Measurements from ENCODE around the gene KDM2A.

KDM2A gene

DNA sequence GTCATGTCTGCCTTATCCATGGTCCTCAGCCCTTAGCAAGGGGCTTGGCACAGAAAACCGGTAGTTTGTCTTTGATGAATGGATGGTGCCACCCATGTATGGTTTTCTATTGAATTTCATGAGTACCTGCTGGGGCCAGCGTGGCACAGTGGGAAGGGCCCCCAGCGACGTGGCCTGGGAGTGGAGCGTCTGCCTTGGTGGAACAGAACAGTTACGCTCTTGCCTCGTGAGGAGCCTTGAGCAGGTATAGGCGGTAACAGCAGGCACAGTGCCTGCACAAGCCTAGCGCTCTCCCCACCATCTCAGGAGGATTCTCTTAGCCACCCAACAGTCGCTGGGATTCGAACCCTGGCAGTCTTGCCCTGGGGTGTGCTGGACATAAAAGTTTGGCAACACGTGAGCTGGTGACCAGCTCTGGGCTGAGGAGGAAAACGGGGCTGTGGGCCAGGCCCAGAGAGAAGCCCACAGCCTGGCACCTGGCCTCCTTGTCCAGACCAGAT lies 181.2 kb downstream of the KDM2A start:
- no peak for DNase-seq (ENCODE audit: low read depth in 2 of 2, low spot score in 1 of 2)

DNA sequence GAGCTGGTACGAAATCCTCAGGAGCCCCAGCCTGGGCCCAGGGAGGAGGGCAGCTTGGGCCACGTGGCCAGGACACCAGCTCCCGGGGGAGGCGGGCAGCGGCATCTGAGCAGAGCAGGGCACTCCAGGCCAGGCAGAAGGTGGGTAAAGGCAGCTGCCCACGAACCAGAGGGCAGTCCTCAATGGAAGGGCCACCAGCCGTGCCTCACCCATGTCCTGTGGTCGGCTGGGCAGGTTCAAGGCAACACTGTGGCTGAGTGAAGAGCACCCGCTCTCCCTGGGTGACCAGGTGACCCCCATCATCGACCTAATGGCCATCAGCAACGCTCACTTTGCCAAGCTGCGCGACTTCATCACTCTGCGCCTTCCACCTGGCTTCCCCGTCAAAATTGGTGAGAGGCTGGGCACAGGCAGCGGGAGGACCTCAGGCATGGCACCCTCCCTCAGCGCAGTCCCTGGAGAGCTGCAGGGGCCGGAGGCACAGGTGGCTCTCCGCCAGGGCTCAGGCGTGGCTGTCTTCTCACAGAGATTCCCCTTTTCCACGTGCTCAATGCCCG lies 181.8 kb downstream of the KDM2A start:
- DNase-seq (ENCODE audit: low read depth in 2 of 2, low spot score in 1 of 2): no peak

DNA sequence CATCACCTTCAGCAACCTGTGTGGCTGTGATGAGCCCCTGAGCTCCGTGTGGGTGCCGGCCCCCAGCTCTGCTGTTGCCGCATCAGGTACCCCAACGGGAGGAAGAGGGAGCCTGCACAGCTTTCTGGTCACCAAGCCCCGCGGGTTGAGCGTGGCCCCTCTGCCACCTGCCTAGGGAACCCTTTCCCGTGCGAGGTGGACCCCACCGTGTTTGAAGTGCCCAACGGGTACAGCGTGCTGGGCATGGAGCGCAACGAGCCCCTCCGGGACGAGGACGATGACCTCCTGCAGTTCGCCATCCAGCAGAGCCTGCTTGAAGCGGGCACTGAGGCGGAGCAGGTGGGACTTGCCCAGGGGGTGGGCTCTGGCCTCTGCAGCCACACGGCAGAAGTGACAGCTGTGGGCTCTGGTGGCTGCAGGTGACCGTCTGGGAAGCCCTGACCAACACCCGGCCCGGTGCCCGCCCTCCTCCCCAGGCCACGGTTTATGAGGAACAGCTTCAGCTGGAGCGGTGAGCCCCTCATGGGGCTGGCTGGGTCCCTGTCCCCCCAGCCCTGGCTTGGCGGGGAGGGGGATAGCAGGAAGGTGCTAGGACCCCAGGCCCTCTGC lies 182.4 kb downstream of the KDM2A start:
- no peak for DNase-seq (ENCODE audit: low read depth in 2 of 2, low spot score in 1 of 2)

DNA sequence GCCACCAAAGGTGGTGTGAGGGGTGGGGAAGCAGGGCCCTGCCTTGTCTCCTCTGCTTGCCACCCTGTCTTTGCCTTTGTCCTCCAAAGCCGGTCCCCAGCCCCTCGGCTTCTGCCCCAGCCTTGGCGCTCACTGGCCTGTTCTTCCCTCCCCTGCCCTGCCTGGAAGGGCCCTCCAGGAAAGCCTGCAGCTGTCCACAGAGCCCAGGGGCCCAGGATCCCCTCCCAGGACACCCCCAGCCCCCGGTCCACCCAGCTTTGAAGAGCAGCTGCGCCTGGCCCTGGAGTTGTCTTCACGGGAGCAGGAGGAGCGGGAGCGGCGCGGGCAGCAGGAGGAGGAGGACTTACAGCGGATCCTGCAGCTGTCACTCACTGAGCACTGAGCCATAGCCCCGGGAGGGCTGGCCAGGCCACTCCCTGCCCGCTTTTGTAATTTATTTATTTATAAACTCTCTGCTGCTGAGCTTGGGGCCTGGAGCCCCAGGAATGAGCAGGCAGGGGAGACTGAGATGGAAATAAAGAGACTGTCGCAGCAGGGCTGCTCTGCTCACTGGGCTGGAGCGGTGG lies 183.0 kb downstream of the KDM2A start:
- DNase-seq (ENCODE audit: low read depth in 2 of 2, low spot score in 1 of 2): no peak

DNA sequence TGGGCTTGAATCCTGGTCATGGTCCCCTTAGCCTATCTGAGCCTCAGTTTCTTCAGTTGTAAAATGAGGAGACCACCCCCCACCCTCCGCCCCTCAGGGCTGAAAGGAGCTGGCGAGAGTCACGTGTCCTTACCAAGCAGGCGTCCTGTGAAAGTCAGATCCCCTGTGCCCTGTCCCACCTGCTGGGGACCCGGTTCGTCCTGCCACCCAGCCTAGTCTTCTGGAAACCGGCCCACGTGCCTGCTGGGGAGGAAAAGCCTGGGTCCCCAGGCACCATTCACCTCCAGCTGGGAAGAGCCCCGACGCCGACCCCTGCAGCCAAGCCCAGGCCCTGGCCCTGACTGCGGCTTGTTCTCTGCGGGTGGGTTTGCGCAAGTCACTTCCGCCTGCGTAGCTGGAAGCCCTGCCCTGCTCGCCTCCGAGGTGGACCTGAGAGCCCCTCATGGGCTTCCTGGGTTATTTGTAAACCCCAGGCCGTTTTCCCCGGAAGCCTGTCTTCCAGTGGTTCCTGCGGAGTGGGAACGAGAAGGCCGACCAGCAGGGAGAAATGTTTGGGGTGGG lies 183.6 kb downstream of the KDM2A start:
- DNase-seq (ENCODE audit: low read depth in 2 of 2, low spot score in 1 of 2): no peak

DNA sequence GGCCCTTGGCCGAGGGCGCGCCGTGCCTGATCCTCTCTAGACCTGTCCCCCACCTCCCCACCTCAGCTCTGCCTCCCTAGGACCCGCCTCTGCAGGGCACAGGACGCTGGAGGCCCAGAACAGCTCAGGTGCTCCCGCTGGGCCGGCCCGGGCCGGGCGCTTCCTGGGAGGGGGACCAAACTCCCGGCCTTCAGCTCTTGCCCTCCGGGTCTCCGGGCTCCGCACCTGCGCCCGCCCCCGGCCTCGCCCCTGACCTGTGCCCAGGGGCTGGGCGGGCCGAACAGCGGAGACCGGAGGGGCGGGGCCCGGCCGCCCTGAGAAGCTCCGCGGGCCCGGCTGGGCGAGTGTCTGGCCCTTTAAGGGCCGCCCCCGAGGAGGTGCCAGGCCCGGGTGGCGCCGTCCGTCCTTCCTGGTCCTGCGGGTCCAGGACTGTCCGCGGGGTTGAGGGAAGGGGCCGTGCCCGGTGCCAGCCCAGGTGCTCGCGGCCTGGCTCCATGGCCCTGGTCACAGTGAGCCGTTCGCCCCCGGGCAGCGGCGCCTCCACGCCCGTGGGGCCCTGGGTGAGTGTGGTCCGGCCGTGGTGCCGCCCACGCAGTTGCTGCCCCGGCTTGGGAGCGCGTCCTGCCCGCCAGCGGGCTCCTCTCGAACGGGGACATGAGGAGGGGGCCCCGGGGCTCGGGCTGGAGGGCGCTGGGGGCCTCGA lies 184.2 kb downstream of the KDM2A start, which contains the start of gene SSH3:
Gene SSH3, plus strand, starts transcription at position 399 of the 703 bp plus-strand sequence. Its CDS starts 96 bp downstream, at position 495.
- DNase-seq (ENCODE audit: low read depth in 2 of 2, low spot score in 1 of 2): no peak

DNA sequence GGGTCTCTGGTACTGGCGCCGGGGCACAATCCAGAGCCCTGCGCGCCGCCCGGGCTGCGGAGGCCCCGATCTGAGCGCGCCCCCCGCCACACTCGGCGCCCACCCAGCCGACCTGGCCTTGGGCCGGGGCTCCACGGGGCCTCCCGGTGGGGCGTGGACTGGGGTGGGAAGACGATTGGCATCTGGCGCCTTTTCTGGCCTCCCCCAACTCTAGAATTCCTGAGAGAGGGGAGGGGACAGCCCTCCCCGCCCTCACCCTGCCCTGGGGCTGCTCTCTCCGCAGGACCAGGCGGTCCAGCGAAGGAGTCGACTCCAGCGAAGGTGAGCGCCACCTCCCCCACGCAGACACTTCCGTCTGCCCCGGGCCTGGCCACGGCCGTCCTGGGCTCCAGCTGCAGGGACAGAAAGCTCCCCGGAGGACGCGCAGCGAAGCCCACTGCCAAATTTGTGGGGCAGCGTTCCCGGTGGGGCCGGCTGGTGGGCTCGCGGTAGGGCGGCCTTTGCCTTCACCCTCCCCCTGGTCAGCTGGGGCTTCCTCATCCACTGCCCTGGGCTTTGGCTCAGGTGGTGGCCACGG lies 184.9 kb downstream of the KDM2A start:
- DNase-seq (ENCODE audit: low read depth in 2 of 2, low spot score in 1 of 2): no peak

DNA sequence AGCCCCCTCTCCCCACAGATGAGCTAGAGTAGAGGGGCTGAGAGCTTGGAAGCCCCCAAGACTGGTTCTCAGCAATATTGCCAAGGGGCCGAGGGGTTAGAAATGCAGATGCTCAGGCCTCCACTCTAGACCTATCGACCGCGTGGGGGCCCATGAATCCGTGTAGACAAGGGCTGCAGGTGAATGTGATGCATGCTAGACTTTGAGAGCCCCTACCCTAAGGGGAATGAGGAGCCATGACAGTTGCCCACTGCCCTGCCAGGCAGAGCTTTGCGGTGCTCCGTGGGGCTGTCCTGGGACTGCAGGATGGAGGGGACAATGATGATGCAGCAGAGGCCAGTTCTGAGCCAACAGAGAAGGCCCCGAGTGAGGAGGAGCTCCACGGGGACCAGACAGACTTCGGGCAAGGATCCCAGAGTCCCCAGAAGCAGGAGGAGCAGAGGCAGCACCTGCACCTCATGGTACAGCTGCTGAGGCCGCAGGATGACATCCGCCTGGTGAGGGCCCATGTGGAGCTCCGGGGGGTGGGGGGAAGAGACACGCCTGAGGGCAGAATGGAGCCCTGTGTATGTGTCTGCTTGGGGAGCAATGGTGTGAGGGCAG lies 185.5 kb downstream of the KDM2A start:
- DNase-seq (ENCODE audit: low read depth in 2 of 2, low spot score in 1 of 2): no peak

DNA sequence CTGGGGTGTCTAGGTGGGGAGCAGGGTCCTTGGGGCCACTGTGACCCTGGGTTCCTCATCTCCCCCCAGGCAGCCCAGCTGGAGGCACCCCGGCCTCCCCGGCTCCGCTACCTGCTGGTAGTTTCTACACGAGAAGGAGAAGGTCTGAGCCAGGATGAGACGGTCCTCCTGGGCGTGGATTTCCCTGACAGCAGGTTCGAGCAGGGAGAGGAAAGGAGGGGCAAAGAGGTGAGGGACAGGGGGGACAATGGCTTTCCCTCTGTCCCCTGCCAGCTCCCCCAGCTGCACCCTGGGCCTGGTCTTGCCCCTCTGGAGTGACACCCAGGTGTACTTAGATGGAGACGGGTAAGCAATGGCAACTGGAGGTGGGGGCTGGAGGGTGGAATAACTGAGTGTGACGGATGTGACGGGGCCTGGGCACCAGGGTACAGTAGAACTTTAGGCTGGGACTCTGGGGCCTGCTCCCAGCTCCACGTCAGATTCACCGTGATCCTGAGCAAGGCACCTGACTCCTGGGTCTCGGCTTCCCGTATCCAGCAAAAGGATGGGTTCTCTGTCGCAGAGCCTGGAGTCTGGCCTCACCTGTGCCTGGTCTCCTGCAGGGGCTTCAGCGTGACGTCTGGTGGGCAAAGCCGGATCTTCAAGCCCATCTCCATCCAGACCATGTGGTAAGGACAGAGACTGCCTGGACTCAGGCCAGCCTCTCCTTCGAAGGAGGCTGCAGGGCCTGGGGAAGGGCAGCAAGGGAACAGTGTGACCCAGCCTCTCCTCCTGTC lies 187.9 kb downstream of the KDM2A start:
- no peak for DNase-seq (ENCODE audit: low read depth in 2 of 2, low spot score in 1 of 2)

DNA sequence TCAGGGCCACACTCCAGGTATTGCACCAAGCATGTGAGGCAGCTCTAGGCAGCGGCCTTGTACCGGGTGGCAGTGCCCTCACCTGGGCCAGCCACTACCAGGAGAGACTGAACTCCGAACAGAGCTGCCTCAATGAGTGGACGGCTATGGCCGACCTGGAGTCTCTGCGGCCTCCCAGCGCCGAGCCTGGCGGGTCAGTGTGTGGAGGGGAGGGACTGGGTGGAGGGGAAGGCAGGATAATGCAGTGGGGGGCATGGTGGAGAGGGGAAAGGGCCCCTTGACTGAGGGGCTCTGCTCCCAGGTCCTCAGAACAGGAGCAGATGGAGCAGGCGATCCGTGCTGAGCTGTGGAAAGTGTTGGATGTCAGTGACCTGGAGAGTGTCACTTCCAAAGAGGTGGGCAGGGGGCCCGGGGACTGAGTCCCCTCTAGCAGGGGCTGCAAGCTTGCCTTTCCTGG lies 188.5 kb downstream of the KDM2A start:
- DNase-seq (ENCODE audit: low read depth in 2 of 2, low spot score in 1 of 2): no peak
